Measurements from ENCODE around the gene LILRB1.
"Not testable (repeated sequence)": the region's sequence is repeated elsewhere in the genome, so short reads cannot be mapped to it uniquely, and the experiment has no call there.

Gene LILRB1

DNA sequence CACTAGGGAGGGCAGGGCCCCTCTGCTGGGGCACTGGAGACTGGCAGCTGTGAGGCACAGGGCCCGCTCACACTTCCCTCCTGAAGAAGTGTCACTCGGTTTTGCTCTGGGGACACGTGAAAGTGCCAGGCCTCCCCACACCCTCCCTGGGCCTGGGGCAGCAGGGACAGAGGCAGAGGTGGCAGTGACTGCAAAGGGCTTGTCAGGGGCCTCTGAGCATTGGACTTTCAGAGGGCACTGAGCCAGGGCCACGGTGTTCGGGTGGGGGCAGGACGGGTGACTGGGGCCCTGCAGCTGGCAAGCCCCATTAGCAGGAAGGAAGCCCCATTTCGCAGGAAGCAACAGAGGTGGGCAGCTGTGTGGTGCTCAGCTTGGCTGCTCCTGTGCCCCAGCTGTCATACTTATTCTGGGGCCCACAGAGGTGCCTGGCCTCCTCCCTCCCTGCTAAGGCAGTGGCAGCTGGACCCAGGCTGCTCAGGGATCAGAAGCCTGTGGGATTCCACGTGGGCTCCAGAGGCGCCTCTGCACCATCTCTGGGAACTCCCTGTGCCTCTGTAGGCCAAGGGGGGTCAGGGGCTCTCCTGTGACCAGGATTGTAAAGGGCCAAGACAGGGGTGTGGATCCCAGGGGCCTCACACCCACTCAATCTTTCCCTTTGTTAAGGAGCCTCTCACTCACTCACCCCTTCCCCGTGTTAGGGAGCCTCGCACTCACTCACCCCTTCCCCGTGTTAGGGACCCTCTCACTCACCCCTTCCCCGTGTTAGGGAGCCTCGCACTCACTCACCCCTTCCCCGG is 5.2 kb upstream of the LILRB1 start:
- DNase-seq, result not testable (repeated sequence)

DNA sequence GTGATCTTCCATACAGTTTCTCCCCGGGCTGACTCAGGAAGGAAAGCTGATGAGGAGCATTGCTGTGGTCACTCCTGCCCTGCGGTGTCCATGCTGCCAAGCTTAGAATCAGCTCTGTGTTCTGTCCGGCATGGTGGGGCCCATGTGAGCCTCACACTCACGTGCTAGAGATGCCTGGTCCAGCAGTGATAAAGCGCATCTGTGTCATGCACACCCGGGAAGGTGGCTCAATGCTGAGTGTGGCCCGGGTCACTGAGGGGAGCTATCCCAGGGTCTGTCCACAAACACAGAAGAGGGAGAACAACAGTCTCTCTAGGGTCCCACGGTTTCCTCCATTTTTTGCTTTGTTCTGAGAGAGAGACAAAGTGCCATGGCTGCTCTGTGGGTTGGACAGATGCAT is 3.5 kb upstream of the LILRB1 start:
- DNase-seq, result no peak

DNA sequence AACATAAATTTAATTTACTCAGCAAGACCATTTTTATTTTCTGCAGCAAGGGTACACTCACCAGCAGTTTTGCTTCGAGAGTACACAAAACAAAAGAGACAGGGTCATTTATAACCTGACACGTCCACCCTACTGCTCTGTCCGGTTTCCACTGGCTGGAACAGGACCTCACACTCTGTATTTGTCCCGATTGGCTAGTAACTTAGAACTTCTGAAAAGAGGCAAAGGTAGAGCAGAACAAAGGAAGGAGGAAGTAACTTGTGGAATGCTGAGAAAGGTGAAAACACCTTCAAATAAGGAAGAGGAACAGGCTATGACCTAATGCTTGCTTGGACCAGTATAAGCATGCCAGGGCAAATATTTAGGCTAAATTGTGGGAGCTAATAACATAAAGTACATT is 2.4 kb upstream of the LILRB1 start:
- not testable (repeated sequence) for DNase-seq

DNA sequence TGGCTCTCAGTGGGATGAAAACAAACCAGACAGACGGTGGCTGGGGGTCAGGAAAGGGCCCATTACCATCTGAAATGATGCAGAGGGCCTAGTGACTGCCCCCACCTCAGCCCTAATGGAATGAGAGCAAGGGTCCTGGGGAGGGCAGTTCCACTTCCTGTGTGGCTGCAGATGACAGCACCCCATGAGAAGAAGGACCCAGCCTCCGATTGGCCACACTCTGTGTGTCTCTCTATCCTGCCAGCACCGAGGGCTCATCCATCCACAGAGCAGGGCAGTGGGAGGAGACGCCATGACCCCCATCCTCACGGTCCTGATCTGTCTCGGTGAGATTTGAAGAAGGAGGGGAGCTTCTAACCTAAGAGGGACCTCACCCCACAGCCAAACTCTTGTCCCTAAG is 498 bp downstream of the LILRB1 start:
- no peak for DNase-seq

DNA sequence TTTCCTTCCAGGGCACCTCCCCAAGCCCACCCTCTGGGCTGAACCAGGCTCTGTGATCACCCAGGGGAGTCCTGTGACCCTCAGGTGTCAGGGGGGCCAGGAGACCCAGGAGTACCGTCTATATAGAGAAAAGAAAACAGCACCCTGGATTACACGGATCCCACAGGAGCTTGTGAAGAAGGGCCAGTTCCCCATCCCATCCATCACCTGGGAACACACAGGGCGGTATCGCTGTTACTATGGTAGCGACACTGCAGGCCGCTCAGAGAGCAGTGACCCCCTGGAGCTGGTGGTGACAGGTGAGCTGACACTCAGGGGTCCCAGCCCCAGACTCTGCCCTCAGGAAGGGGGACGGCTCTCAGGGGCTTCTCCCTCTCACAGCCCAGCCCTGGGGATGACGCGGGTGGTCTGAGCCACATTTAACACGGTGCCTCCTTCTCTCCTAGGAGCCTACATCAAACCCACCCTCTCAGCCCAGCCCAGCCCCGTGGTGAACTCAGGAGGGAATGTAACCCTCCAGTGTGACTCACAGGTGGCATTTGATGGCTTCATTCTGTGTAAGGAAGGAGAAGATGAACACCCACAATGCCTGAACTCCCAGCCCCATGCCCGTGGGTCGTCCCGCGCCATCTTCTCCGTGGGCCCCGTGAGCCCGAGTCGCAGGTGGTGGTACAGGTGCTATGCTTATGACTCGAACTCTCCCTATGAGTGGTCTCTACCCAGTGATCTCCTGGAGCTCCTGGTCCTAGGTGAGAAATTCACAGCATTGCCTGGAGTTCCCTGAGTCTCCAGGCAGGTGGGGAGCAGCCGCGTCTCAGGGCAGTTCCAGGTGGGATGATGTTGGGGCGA is 1.4 kb downstream of the LILRB1 start:
- not testable (repeated sequence) for DNase-seq

DNA sequence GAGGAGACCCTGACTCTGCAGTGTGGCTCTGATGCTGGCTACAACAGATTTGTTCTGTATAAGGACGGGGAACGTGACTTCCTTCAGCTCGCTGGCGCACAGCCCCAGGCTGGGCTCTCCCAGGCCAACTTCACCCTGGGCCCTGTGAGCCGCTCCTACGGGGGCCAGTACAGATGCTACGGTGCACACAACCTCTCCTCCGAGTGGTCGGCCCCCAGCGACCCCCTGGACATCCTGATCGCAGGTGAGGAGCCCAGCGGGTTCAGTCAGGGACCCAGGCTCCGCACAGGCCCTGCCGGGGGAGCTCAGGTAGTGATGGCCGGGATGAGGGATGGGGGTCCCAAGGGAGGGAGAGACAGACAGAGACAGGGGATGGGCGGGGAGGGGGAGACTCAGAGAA is 2.2 kb downstream of the LILRB1 start:
- DNase-seq, result not testable (repeated sequence)

DNA sequence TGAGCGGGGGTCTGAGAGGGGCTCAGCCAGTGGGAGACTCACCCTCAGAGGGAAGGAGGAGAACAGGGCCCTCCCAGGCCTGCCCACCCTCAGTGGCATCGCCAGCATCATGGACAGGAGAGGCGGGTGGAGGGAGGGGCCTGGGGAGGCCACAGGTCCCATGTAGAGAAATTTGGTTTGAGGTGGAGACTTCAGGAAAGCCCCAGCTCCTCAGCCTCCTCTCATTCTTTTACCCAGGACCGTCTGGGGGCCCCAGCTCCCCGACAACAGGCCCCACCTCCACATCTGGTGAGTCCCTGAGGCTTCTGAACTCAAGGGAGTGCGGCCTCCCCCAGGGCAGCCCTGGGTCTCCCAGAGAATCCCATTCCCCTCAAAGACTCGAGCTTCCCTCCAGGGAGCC is 3.1 kb downstream of the LILRB1 start:
- DNase-seq, result no peak

DNA sequence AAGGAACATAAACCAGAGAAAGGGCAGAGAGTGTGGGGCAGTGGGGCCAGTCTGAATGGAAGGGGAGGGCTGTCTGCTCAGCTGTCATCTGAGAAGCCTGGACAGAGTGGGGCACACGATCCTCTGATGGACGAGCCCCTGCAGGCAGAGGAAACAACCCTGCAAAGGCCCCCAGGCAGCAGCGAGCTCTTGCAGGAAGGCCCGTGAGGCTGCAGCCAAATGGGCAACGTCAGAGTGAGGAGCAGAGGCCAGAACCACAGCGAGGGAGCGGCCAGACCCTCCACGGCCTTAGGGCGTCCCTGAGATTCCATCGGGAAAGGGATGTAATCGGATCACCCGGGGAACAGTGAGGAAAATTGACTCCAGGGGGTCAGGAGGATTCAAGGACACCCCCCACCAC is 5.8 kb downstream of the LILRB1 start:
- not testable (repeated sequence) for DNase-seq

DNA sequence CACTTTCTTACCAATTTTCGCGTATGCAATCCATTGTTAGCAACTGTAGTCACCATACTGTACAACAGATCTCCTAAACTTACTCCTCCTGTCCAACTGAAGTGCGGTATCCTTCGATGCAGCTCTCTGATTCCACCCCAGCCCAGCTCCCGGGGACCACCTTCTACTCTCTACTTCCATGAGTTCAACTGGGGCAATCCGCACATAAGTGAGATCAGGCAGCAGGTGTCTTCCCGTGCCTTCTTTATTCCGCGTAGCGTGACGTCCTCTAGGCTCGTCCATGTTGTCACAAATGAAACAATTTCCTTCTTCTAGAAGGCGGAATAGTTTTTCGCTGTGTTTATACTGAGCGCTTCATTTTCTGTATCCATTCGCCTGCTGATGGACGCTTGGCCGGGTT is 8.4 kb downstream of the LILRB1 start:
- no peak for DNase-seq

DNA sequence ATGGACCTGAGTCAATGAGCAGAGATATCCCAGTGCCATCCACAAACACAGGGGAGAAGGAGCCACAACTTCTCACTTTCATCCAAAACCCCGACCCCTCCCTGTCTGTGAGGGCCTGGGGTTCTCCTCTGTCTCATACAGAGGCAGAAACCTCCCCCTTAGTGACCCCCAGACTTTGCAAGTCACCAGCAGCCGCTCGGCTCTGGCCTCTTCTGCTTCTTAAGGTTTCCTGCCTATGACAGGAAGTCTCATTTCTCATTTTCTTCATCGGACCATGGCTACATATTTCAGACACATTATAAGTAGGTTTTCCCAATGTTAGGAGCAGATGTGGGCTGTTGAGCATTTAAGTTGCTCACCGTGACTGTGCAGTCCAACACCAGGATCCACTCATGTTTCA is 12.7 kb downstream of the LILRB1 start:
- not testable (repeated sequence) for DNase-seq

DNA sequence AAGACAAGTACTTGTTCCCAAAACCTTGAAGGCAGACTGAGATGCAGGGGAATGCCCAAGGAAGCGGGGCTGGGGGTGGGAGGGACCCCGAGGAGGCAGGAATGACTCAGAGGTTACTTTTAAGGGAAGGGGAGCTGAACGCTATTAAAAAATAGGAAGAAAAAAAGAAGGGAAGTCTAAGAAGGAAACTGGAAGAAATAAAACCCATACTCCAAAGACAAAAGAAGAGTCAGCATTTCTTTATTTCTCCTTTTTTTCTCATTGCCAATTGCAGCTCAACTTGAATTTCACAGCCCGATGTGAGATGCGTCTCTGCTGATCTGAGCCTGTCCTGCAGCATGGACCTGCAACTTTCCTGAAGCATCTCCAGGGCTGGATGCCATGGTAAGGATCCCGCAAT is 13.3 kb downstream of the LILRB1 start:
- DNase-seq, result not testable (repeated sequence)

DNA sequence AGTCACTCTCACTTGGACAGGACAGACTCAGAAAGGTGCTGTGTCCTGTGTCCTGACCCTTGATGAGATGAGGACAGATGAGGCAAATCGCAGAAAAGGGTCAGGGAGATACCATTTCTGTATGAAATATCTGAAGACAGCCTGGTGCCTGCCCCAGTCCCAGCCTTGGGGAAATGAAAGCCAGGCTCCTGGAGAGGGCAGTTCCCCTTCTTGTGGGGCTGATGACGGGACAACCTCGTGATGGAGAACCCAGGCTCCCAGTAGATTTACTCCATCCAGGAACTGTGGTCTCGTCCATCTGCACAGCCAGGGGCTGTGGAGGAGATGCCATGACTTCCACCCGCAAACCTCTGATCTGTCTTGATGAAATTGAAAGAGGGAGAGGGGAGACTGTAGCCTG is 13.8 kb downstream of the LILRB1 start:
- no peak for DNase-seq

DNA sequence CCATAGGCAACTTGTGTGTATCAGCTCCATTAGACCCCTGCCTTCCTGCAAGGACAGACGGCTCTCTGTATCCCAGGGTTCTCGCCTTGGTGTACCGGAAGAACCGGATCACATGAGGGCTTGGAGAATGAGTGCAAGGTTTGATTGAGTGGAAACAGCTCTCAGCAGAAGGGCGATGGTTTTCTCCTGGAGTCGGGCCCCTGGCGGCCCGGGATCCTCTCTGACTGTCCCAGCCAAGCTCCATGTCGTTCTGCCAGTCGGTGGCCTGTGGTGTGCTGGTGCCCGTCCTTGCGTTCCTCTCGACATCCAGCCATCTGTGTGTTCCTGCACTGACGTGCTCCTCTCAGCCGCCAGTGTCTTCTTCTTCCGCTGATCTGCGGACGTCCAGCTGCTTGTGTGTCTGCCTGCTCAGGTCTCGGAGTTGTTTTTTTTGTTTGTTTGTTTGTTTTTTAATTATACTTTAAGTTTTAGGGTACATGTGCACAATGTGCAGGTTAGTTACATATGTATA is 16.1 kb downstream of the LILRB1 start:
- DNase-seq, result no peak

DNA sequence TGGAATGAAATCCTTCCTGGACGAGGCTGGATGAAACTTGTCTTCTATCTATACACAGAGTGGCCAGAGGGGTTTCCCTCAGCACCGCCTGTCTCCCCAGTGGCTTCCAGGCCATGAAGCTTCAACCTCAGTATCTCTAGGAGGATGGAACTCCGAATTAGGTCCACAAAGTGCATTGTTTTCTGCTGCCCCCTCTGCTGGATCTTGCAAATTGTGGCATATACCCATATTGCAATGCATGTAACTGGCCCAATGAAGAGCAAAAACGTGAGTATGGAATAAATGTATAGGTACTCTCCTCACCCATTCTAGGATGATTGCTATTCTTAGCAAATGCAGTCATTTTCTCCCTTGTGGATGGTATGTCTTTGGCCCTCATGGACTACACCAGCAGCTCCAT is 17.8 kb downstream of the LILRB1 start:
- DNase-seq, result no peak

DNA sequence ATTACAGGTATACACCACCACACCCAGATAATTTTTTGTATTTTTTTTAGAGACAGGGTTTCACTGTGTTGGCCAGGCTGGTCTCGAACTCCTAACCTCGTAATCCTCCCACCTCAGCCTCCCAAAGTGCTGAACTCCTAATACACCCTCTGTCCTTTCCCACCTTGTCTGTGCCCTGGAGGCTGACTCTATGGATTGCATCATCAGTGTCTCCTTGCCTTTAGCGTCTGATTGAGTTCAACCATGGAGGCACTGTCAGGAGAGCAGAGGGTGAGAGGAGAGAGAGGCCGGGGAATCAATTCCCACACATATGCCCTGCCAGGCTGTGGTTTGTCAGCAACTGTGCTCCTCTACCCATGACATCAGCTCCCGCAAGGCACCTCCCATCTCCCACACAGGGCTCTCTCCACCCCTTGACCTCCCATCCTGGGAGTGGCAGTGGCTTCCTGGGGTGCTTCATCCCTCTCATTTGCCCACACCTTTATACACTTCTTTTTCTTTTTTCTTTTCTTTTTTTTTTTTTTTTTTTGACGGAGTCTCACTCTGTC is 19.9 kb downstream of the LILRB1 start:
- DNase-seq, result no peak

DNA sequence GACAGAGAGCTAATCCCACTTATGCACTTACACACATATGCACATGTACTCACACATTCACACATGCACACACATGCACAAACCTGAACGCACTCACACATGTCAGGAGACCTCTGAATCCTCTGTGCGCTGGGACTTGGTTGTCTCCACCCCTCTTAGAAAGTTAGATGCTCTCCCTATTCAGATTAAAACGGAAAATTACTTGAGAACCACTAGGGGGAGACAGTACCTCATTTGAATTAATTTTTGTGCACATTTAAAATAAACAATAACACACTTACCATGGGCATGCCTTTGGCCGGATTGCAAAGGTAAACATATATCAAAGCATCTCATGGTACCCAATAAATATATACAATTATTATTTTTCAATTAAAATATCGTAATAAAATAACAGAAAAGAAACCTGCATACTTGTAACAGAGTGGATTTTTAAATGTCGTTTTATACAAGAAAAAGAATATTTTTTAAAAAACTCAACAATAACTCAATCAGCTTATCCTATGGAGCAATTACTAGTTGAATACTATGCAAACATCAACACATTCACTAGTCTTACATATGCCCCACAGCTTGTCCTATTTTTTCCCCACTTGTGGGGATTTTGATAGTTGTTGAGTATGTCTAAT is 23.0 kb downstream of the LILRB1 start:
- DNase-seq, result no peak

DNA sequence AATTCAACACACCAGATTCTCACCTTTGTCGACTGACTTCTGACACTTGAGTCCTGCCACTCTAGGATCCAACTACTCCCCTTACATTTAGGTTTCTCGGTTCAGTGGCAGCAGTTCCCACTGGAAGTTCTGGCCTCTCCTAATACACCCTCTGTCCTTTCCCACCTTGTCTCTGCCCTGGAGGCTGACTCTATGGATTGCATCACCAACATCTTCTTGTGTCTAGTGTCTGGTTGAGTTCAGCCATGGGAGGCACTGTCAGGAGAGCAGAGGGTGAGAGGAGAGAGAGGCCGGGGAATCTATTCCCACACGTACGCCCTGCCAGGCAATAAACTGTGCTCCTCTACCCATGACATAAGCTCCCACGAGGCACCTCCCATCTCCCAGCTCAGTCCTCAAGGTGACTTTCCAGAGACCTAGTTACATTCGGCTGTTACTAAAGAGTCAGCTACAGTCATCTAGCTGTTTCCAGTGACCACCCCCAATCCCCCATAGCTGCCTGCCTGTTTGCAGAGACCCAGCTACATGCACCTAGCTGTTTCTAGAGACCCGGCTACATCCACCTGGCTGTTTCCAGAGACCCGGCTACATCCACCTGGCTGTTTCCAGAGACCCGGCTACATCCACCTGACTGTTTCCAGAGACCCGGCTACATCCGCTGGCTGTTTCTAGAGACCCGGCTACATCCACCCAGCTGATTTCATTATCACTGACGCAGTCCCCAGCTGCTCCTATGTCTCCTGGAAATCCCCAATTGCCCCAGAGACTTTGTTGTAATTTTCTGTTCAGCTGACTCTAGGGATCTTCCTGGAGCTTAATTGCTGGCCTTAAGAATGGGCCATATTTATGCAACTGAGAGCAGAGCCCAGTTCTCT is 24.4 kb downstream of the LILRB1 start:
- no peak for DNase-seq

DNA sequence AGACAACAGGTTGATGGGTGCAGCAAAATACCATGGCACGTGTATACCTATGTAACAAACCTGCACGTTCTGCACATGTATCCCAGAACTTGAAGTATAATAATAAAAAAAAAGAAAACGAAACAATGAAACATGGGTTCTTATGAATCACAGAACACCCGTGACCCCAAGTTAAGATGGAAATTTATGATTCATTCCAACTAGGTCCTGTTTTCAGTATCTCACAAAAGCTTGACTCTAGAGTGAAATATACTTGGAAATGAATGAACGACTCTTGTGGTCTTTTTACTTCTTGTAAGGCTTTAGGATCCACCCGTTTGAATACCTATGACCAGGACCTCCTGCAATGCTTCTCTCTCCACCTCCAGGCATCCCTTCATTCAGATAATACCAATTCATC is 29.0 kb downstream of the LILRB1 start:
- DNase-seq, result no peak

DNA sequence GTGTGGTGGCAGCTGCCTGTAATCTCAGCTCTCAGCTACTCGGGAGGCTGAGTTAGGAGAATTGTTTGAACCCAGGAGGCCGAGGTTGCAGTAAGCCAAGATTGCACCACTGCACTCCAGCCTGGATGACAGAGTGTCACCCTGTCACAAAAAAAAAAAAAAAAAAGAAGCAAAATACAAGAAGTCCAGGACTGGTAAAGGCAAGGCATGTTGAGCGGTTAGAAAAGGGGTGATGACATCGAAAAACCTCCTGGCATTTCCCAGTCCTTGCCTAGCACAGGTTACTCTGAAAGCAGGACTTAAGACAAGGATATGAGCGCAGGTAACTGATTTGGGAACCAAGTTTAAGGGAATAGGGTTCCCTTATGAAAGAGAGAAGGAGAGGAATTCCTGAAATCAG is 30.0 kb downstream of the LILRB1 start:
- DNase-seq, result no peak

DNA sequence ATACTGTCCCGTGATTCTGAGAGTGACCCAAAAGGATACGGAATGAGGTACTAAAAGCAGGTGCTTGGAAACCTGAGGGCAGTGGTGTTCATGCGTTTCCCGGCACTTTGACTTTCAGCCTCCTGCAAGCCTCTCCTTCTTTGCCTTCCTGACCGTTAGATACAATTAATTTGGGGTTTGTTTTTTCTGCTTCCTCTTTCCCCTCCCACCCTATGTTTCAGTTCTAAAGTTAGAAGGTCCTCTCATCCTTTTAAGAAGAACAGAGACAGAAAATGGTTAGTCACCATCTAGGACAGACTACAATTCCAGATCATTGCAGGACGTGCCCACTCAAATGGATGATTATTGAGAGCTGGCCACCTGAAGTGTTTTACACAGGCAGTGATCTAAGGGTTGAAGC is 30.7 kb downstream of the LILRB1 start:
- DNase-seq, result no peak

DNA sequence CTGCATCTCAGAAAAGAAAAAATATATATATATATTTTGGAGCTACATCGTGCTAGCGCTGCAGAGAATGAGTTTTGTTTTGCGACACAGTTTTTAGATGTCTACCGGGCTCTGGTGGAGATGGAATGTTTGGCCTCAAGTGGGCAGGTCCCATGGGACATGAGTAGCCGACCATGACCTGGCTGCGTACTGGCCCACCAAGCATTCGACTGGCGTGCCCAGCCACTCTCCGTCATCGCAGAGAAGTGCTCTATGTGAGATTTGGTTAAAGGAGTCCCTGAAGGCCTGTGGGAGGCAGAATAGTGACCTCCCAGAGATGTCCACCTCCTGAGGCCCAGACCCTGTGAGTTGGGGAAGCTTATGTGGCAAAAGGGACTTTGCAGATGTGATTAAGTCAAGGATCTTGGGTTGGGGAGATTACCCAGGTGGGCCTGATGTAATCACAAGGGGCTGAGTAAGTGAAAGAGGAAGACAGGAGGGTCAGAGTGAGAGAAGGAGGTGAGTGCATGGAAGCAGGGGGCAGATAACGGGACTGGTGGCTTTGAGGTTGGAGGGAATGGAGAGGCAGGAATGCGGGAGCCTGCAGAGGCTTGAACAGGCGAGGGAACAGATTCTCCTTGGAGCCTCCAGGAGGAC is 31.7 kb downstream of the LILRB1 start:
- DNase-seq, result no peak

DNA sequence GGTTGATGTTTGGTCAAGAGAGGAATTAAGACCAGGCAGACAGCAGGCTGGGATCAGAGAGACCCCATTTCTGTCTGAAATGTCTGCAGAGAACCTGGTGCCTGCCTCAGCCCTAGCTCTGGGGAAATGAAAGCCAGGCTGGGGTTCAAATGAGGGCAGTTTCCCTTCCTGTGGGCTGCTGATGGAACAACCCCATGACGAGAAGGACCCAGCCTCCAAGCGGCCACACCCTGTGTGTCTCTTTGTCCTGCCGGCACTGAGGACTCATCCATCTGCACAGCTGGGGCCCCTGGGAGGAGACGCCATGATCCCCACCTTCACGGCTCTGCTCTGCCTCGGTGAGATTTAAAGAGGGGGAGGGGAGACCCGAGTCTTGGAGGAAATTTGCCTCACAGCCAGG is 32.4 kb downstream of the LILRB1 start, which contains the start of gene LILRB4:
LILRB4 (plus strand) TSS at position 256 of the 400 bp plus-strand sequence; CDS start at position 305, 49 bp downstream.
- DNase-seq, result no peak

Data from NCI-H187 treated with DMSO at 0.1 percent for 48 hours (cell line).